Activated CD4-positive, CD25-positive, alpha-beta regulatory T cell (primary cell): ENCODE data around the gene GTF2B.
"Not testable (repeated sequence)": the region's sequence is repeated elsewhere in the genome, so short reads cannot be mapped to it uniquely, and the experiment has no call there.

Experiments
- DNase-seq, 4 experiments: peaks; one replicate each; lab custom pipeline; 2025; lab: John Stamatoyannopoulos, UW

GTF2B gene

GRCh38 chr1:88885933-88886332 is 5.4 kb downstream of the GTF2B start:
- DNase-seq, result no peak

GRCh38 chr1:88883156-88883555 is 8.2 kb downstream of the GTF2B start:
- DNase-seq, result no peak

GRCh38 chr1:88880717-88881116 is 10.7 kb downstream of the GTF2B start:
- DNase-seq, result not testable (repeated sequence)

GRCh38 chr1:88878731-88879130 is 12.6 kb downstream of the GTF2B start:
- no peak for DNase-seq

- no peak for DNase-seq
These were observed 13.5 kb downstream of the GTF2B start for GRCh38 chr1:88877911-88878310.

- no peak for DNase-seq
These were observed 14.0 kb downstream of the GTF2B start for GRCh38 chr1:88877382-88877825.

- DNase-seq, result no peak
These were observed 14.6 kb downstream of the GTF2B start for GRCh38 chr1:88876573-88877365.

GRCh38 chr1:88875595-88875994 is 15.8 kb downstream of the GTF2B start:
- DNase-seq, result no peak

GRCh38 chr1:88873737-88874349 is 17.5 kb downstream of the GTF2B start:
- no peak for DNase-seq

- not testable (repeated sequence) for DNase-seq
These were observed 21.7 kb downstream of the GTF2B start for GRCh38 chr1:88869644-88870043.

- no peak for DNase-seq
These were observed 23.4 kb downstream of the GTF2B start for GRCh38 chr1:88867743-88868521.

- no peak for DNase-seq
These were observed 39.9 kb downstream of the GTF2B start for GRCh38 chr1:88851303-88852063.

GRCh38 chr1:88847643-88848042 is 43.7 kb downstream of the GTF2B start:
- no peak for DNase-seq

- no peak for DNase-seq
These were observed 65.6 kb downstream of the GTF2B start for GRCh38 chr1:88825721-88826120.

GRCh38 chr1:88819642-88820041 is 71.7 kb downstream of the GTF2B start:
- DNase-seq, result not testable (repeated sequence)

GRCh38 chr1:88813471-88813870 is 77.9 kb downstream of the GTF2B start:
- no peak for DNase-seq

- DNase-seq, result no peak
These were observed 79.0 kb downstream of the GTF2B start for GRCh38 chr1:88812366-88812765.

- DNase-seq, result no peak
These were observed 87.9 kb downstream of the GTF2B start for GRCh38 chr1:88803444-88803843.

- DNase-seq, result no peak
These were observed 88.4 kb downstream of the GTF2B start for GRCh38 chr1:88802950-88803349.
